Nephron progenitor cell (in vitro differentiated cells): Measurements from ENCODE around the gene PAPPA2.

Experiments used
- DNase-seq: peaks from one replicate; pipeline ENCODE4 v3.0.0; 2021
- H3K27ac Mint-ChIP-seq: 2 replicates; pipeline ENCODE4 v1.8.0; 2021; ENCODE audit warnings: mild to moderate bottlenecking, moderate library complexity, mixed read lengths
- H3K27me3 Mint-ChIP-seq: 2 replicates; pipeline ENCODE4 v1.8.0; 2021; ENCODE audit warnings: mild to moderate bottlenecking, low read depth, mixed read lengths; ENCODE audit not compliant: poor library complexity
- H3K36me3 Mint-ChIP-seq: 2 replicates; pipeline ENCODE4 v1.8.0; 2021; ENCODE audit warnings: low read depth, mixed read lengths
- H3K4me1 Mint-ChIP-seq: 2 replicates; pipeline ENCODE4 v1.8.0; 2021; ENCODE audit warnings: mixed read lengths
- H3K4me3 Mint-ChIP-seq: 2 replicates; pipeline ENCODE4 v1.8.0; 2021; ENCODE audit warnings: mild to moderate bottlenecking, moderate library complexity, mixed read lengths
- H3K9me3 Mint-ChIP-seq: 2 replicates; pipeline ENCODE4 v1.8.0; 2021; ENCODE audit warnings: mild to moderate bottlenecking, moderate library complexity, mixed read lengths
- TF ChIP-seq, protein P1 (sequence below): fragments of 200-600 bp; sonication (generic); IDR thresholded peaks from 2 replicates; pipeline ENCODE4 v1.5.0; 2021; ENCODE audit warnings: antibody characterized with exemption

The PAPPA2 gene

DNA sequence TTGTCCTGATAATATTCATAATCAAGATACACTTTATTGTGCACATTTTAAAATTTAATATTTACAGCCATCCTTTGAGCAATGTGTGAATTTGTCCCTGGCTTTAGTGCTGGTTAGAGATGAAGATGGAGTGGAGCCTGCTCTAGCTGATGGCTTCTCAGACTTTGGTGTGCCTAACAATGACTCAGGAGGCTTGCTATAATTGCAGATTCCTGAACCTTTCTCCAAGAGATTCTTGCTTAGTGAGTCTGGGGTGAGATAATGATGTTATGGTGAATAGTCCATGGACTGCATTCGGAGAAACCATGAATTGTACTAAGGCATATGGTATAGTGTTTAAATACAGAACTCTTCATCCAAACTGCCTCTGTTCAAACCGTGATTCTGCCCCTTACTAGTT is 307.1 kb downstream of the PAPPA2 start:
- TF ChIP-seq, protein P1, sequence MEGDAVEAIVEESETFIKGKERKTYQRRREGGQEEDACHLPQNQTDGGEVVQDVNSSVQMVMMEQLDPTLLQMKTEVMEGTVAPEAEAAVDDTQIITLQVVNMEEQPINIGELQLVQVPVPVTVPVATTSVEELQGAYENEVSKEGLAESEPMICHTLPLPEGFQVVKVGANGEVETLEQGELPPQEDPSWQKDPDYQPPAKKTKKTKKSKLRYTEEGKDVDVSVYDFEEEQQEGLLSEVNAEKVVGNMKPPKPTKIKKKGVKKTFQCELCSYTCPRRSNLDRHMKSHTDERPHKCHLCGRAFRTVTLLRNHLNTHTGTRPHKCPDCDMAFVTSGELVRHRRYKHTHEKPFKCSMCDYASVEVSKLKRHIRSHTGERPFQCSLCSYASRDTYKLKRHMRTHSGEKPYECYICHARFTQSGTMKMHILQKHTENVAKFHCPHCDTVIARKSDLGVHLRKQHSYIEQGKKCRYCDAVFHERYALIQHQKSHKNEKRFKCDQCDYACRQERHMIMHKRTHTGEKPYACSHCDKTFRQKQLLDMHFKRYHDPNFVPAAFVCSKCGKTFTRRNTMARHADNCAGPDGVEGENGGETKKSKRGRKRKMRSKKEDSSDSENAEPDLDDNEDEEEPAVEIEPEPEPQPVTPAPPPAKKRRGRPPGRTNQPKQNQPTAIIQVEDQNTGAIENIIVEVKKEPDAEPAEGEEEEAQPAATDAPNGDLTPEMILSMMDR, result no peak
- Mint-ChIP-seq H3K36me3 (no peaks in the 10 kb centered on the region), H3K4me1 (no peaks in the 10 kb centered on the region), H3K27ac (no peak overlapping the region), H3K4me3 (no peak overlapping the region), H3K9me3 (no peaks in the 10 kb centered on the region), H3K27me3 (peaks cover 12% of the 10 kb centered on the region)
- DNase-seq, result no peak

DNA sequence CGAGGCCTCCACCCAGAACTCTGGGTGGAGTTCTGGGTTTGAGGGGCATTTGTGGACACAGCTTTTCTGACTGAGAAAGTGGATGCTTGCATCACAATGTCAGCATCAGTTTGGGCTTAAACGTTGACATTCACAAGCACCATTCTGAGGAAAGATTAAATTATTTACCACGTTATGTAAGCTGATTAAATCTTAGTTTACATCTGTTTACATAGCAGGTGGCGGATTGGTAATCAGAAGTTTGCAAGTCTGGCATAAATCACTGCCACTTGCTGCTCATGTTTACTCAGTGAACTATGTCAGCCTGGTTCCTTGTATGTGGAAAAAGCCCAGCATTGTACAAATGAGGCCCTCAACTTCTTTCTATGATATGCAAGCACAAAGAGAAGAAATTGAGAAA is 310.1 kb downstream of the PAPPA2 start:
- no peaks in the 10 kb centered on the region for H3K9me3 Mint-ChIP-seq
- no peak for DNase-seq
- H3K4me1 Mint-ChIP-seq, result no peaks in the 10 kb centered on the region
- peaks cover 9% of the 10 kb centered on the region for H3K27me3 Mint-ChIP-seq
- no peak overlapping the region for H3K27ac Mint-ChIP-seq
- TF ChIP-seq, protein P1, result no peak
- no peaks in the 10 kb centered on the region for H3K36me3 Mint-ChIP-seq
- H3K4me3 Mint-ChIP-seq, result no peak overlapping the region

DNA sequence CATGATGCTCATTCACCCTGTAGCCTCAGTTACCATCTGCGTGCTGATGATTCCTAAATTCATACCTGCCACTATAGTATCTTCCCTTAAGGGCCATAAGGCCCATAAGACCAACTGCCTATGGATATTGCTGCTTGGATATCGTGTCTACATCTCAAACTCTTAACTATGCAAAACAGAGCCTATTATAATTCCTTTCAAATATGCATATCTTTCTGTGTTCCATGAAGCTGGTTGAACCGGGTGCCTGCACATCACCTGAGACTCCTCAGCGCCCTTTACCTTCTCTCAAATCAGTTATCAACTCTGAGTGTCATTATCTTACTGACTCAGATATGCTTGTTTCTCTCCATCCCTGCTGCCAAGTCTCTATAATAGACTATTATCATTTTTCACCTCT is 311.2 kb downstream of the PAPPA2 start:
- no peaks in the 10 kb centered on the region for H3K36me3 Mint-ChIP-seq
- no peak overlapping the region for H3K27ac Mint-ChIP-seq
- peaks cover 7% of the 10 kb centered on the region for H3K27me3 Mint-ChIP-seq
- DNase-seq, result no peak
- TF ChIP-seq, protein P1, result no peak
- no peaks in the 10 kb centered on the region for H3K4me1 Mint-ChIP-seq
- H3K9me3 Mint-ChIP-seq, result no peaks in the 10 kb centered on the region
- H3K4me3 Mint-ChIP-seq, result no peak overlapping the region

DNA sequence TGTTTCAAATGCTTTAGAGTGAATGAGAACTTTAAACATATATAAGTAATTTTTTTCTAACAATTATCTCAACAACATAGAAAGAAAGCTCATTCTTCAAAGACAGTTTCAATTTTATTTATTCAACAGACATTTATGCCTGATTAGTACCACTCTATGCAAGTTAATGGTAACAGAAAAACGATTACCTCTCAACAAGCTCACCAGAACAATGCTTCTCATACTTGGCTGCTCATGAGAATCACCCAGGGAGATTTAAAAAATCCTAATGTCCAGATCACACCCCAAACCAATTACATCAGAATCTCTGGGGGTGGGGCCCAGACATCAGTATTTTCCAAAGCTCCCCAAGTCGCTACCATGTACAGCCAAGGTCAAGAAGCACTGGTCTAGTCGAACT is 312.4 kb downstream of the PAPPA2 start:
- Mint-ChIP-seq H3K4me3 (no peak overlapping the region), H3K27me3 (peaks cover 7% of the 10 kb centered on the region), H3K36me3 (no peaks in the 10 kb centered on the region), H3K9me3 (no peaks in the 10 kb centered on the region), H3K4me1 (no peaks in the 10 kb centered on the region), H3K27ac (no peak overlapping the region)
- DNase-seq, result no peak
- TF ChIP-seq, protein P1, result no peak

DNA sequence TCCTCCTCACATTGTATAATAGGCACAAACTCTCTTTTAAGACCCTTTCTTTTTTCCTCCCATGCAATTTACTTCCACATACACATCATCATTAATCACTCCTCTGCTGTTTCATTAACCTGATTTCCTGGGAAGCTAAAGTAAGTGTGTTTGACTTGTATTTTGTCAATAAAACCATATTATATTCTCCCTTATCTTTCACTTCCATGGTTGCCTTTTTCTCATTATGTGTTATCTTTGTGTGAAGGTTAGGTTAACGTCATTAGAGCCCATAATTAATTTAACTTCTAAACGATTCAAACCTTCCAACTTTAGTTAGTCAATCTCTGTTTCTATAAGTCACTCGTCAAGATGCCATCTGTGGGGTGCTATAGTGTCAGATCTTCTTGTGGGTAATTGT is 313.0 kb downstream of the PAPPA2 start:
- Mint-ChIP-seq H3K27ac (no peak overlapping the region), H3K27me3 (peaks cover 7% of the 10 kb centered on the region), H3K4me1 (no peaks in the 10 kb centered on the region), H3K36me3 (no peaks in the 10 kb centered on the region), H3K9me3 (no peaks in the 10 kb centered on the region), H3K4me3 (no peak overlapping the region)
- no peak for DNase-seq
- TF ChIP-seq, protein P1, result no peak

DNA sequence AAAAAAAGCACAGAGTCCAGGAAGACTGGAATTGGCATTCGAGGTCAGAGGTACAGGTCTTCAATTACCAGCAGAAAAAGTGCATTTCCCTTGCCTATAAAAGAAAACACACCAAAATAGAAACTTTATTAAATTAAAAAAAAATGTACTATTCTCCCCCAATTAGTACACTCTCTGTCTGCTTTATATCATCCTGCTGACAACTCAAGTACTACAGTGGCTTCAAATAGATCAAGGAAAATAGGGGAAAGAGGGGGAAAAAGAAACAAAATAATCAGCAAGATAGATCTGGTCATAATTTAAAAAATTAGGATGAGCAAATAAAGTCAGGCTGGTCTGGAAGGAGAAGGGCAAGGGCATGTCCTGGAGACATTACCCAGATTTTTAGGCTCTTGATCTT is 315.1 kb downstream of the PAPPA2 start:
- H3K9me3 Mint-ChIP-seq, result no peaks in the 10 kb centered on the region
- no peaks in the 10 kb centered on the region for H3K4me1 Mint-ChIP-seq
- no peak overlapping the region for H3K27ac Mint-ChIP-seq
- TF ChIP-seq, protein P1, result no peak
- H3K4me3 Mint-ChIP-seq, result no peak overlapping the region
- H3K27me3 Mint-ChIP-seq, result peaks cover 10% of the 10 kb centered on the region
- no peaks in the 10 kb centered on the region for H3K36me3 Mint-ChIP-seq
- no peak for DNase-seq
